NCI-H1417 (cell line): ENCODE results near the gene TAB2.
"Not testable (repeated sequence)": the region's sequence is repeated elsewhere in the genome, so short reads cannot be mapped to it uniquely, and the experiment has no call there.

Experiments
- DNase-seq, 3 experiments: peaks; one replicate each; lab custom pipeline; 2025; lab: John Stamatoyannopoulos, UW

TAB2 gene

GRCh38 chr6:149459761-149460160 is 142.2 kb downstream of the TAB2 start:
- DNase-seq: no peak

- DNase-seq: not testable (repeated sequence)
Observed at GRCh38 chr6:149460249-149460648, 142.7 kb downstream of the TAB2 start.
